SU-DHL-6 (cell line): ENCODE measurements around the gene EFNA5.

ENCODE experiments used
- H2AFZ ChIP-seq: fragments of 200-600 bp; sonication (generic); 2 replicates; pipeline ENCODE4 v1.6.1; 2014; ENCODE audit warnings: low read depth, mild to moderate bottlenecking, moderate library complexity, mixed read lengths, antibody characterized with exemption, low read length; ENCODE audit not compliant: severe bottlenecking
- H3F3A ChIP-seq: fragments of 200-600 bp; shearing (Covaris generic); 2 replicates; pipeline ENCODE4 v1.6.0; 2016; ENCODE audit warnings: antibody characterized with exemption, mild to moderate bottlenecking; ENCODE audit not compliant: insufficient read depth
- H3K27ac ChIP-seq: fragments of 200-600 bp; sonication (generic); 2 replicates; pipeline ENCODE4 v1.5.1; 2016; ENCODE audit warnings: low read depth, mild to moderate bottlenecking, low read length, moderate library complexity, mixed read lengths
- H3K27me3 ChIP-seq: fragments of 200-600 bp; sonication (generic), shearing (Covaris generic); 2 replicates; pipeline ENCODE4 v1.6.0; 2014; ENCODE audit warnings: mild to moderate bottlenecking, low read length
- H3K36me3 ChIP-seq: fragments of 200-600 bp; sonication (generic); 2 replicates; pipeline ENCODE4 v1.6.1; 2014; ENCODE audit warnings: mild to moderate bottlenecking, low read length, mixed read lengths
- H3K4me2 ChIP-seq: fragments of 300-600, 200-600 bp; shearing (Covaris generic), sonication (generic); 2 replicates; pipeline ENCODE4 v1.6.0; 2014; ENCODE audit warnings: low read length, low read depth, mild to moderate bottlenecking; ENCODE audit not compliant: poor library complexity, severe bottlenecking
- H3K4me3 ChIP-seq: fragments of 200-600 bp; sonication (generic); 2 replicates; pipeline ENCODE4 v1.5.1; 2014; ENCODE audit warnings: antibody characterized with exemption, low read length, mild to moderate bottlenecking, mixed read lengths; ENCODE audit not compliant: insufficient read depth, poor library complexity, severe bottlenecking
- H3K79me2 ChIP-seq: fragments of 200-600 bp; sonication (generic); 2 replicates; pipeline ENCODE4 v1.6.1; 2014; ENCODE audit warnings: mild to moderate bottlenecking, low read length, moderate library complexity; ENCODE audit not compliant: insufficient read depth
- H3K9ac ChIP-seq: fragments of 200-600 bp; sonication (generic); 2 replicates; pipeline ENCODE4 v1.7.0; 2014; ENCODE audit warnings: mild to moderate bottlenecking, low read length
- H3K9me2 ChIP-seq: fragments of 200-600 bp; sonication (generic); replicated peaks from 2 replicates; pipeline ENCODE4 v1.6.1; 2014; ENCODE audit warnings: low read length; ENCODE audit not compliant: insufficient read depth
- H3K9me3 ChIP-seq: fragments of 200-600 bp; sonication (generic); 2 replicates; pipeline ENCODE4 v1.6.1; 2014; ENCODE audit warnings: low read length, mixed read lengths; ENCODE audit not compliant: insufficient read depth
- H4K20me1 ChIP-seq: fragments of 200-600 bp; sonication (generic); 2 replicates; pipeline ENCODE4 v1.6.1; 2014; ENCODE audit warnings: low read depth, mild to moderate bottlenecking, antibody characterized with exemption, low read length, moderate library complexity, mixed read lengths
- EZH2phosphoT487 ChIP-seq: fragments of 200-600 bp; sonication (generic), shearing (Covaris generic); conservative IDR thresholded peaks from 2 replicates; pipeline ENCODE4 v1.6.1; 2018; ENCODE audit warnings: mild to moderate bottlenecking, antibody characterized with exemption, low read length, moderate library complexity, mixed read lengths
- TF ChIP-seq, protein P1 (sequence below): fragments of 200-600 bp; sonication (generic); IDR thresholded peaks from one replicate; pipeline ENCODE4 v1.5.1; 2017; ENCODE audit warnings: antibody characterized with exemption, mild to moderate bottlenecking, low read length, moderate library complexity; ENCODE audit not compliant: insufficient read depth, poor library complexity, severe bottlenecking

Gene EFNA5

DNA sequence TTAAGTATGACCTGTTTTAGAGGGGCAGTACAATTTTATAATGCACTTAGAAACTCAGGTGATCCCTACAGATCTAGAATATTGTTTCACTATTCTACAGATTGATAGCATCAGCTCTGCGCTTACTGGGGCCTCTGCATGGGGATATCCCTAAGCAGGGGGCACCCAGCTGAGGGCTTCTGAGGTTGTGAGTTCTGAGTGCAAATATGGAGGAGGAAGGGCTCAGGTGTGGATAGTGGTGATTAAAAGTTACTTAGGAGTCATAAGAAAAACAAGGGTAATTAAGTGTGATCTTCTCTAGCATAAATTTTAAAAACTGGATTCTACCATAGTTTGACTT, 274.4 kb downstream of the EFNA5 start:
- H3K4me2 ChIP-seq, result no peak overlapping the region

GRCh38 chr5:107395632-107396350, 274.9 kb downstream of the EFNA5 start:
- Histone ChIP-seq H3K27ac (no peak overlapping the region), H4K20me1 (no peaks in the 10 kb centered on the region), H3K9me3 (no peaks in the 10 kb centered on the region), H3K79me2 (no peaks in the 10 kb centered on the region), H2AFZ (no peak overlapping the region), H3K27me3 (no peaks in the 10 kb centered on the region), H3K36me3 (no peaks in the 10 kb centered on the region), H3K9ac (no peak overlapping the region), H3K4me2 (no peak overlapping the region), H3K4me3 (no peak overlapping the region), H3K9me2 (no peaks in the 10 kb centered on the region), H3F3A (no peaks in the 10 kb centered on the region)
- TF ChIP-seq EZH2phosphoT487, result no peak
- TF ChIP-seq, protein P1, sequence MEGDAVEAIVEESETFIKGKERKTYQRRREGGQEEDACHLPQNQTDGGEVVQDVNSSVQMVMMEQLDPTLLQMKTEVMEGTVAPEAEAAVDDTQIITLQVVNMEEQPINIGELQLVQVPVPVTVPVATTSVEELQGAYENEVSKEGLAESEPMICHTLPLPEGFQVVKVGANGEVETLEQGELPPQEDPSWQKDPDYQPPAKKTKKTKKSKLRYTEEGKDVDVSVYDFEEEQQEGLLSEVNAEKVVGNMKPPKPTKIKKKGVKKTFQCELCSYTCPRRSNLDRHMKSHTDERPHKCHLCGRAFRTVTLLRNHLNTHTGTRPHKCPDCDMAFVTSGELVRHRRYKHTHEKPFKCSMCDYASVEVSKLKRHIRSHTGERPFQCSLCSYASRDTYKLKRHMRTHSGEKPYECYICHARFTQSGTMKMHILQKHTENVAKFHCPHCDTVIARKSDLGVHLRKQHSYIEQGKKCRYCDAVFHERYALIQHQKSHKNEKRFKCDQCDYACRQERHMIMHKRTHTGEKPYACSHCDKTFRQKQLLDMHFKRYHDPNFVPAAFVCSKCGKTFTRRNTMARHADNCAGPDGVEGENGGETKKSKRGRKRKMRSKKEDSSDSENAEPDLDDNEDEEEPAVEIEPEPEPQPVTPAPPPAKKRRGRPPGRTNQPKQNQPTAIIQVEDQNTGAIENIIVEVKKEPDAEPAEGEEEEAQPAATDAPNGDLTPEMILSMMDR, result no peak

More for the DNA sequence above, 274.4 kb downstream of the EFNA5 start:
- Histone ChIP-seq H3K27me3 (no peaks in the 10 kb centered on the region), H2AFZ (no peak overlapping the region), H4K20me1 (no peaks in the 10 kb centered on the region), H3K9ac (no peak overlapping the region), H3K79me2 (no peaks in the 10 kb centered on the region), H3K9me3 (no peaks in the 10 kb centered on the region), H3K9me2 (no peaks in the 10 kb centered on the region), H3K4me3 (no peak overlapping the region), H3F3A (no peaks in the 10 kb centered on the region), H3K36me3 (no peaks in the 10 kb centered on the region), H3K27ac (no peak overlapping the region)
- TF ChIP-seq, protein P1, result no peak
- no peak for TF ChIP-seq EZH2phosphoT487

DNA sequence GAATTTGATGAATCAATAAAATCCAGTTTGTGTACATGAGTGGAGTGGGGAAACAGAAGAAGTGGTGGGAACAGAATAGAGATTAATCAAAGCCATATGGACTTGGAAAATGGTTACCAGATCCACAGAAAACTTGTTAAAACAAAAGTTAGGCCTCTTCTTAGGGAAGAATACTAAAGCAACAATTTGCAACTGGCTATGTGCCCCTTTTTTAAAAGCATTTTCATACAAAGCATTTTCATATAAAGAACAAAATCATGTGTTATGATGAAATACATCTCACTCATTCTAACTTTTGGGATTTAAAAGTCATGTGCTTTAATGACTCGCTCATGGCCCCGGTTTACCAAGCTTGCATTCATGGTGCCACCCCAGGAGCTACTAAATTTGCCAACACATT, 276.9 kb downstream of the EFNA5 start:
- Histone ChIP-seq H3K36me3 (no peaks in the 10 kb centered on the region), H3K4me3 (no peak overlapping the region), H3K27me3 (no peaks in the 10 kb centered on the region), H3K9me3 (no peaks in the 10 kb centered on the region), H3K9ac (no peak overlapping the region), H4K20me1 (no peaks in the 10 kb centered on the region), H3K79me2 (no peaks in the 10 kb centered on the region), H3K27ac (no peak overlapping the region), H3K9me2 (no peaks in the 10 kb centered on the region), H2AFZ (no peak overlapping the region), H3F3A (peaks cover 10% of the 10 kb centered on the region), H3K4me2 (no peak overlapping the region)
- TF ChIP-seq EZH2phosphoT487, result no peak
- TF ChIP-seq, protein P1, result no peak
